ENCODE data around the gene MIOX.

The MIOX gene

DNA sequence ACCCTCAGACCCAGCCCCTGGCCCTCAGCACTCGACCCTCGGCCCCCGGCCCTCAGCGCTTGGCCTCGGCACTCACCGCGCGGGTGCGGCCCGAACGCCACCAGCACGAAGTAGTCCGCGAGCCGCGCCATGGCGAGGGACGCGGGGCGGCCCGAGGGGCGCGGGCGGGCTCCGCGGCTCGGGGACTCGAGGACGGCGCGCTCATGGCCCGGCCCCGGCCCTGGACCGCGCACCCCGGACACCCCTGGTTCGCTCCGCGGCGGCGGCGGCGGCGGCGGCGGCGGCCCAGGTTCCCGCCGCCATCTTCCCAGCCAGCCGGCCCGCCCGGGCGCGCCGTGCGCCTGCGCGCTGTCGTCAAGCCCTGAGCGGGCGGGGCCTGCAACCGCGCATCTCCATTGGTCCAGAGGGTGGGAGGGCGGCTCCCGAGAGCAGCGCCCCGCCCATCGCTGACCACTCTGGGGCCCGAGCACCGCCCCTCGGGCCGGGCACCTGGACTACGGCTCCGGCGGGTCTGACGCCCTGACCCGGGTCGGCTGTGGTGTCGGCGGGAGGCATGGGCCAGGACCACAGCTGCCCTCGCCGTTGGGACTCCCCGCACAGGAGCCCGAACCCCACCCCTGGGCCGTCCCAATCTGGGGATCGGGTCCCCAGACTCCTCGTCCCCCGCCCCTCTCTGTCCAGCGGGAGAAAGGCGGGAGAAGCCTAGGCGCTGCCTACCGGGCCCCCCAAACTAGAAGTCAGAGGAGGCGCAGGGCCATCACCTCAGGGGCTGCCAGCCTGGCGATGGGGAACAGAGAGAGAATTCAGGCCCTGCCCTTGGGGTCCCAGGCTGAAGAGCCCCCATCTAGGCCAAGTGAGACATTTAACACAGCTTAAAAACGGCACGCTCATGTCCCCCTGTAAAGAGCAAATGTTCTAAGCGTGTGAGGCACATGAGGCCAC lies 11.7 kb upstream of the MIOX start, which contains the start of gene SBF1:
SBF1 (minus strand) TSS at position 326 of the 942 bp plus-strand sequence; CDS start at position 131, 195 bp downstream.
- peak; percentile 96 for DNase-seq
- no peaks in the 10 kb centered on the region for H3K27me3 ChIP-seq
- H3K4me3 ChIP-seq (ENCODE audit: low read depth, low read length) = peak within 1 kb of the TSS; percentile 74
- H3K4me1 ChIP-seq = no peaks in the 10 kb centered on the region; the same call in 1 of the 2 replicates
- no peaks in the 10 kb centered on the region for H3K9me3 ChIP-seq
- TF ChIP-seq, protein P1, sequence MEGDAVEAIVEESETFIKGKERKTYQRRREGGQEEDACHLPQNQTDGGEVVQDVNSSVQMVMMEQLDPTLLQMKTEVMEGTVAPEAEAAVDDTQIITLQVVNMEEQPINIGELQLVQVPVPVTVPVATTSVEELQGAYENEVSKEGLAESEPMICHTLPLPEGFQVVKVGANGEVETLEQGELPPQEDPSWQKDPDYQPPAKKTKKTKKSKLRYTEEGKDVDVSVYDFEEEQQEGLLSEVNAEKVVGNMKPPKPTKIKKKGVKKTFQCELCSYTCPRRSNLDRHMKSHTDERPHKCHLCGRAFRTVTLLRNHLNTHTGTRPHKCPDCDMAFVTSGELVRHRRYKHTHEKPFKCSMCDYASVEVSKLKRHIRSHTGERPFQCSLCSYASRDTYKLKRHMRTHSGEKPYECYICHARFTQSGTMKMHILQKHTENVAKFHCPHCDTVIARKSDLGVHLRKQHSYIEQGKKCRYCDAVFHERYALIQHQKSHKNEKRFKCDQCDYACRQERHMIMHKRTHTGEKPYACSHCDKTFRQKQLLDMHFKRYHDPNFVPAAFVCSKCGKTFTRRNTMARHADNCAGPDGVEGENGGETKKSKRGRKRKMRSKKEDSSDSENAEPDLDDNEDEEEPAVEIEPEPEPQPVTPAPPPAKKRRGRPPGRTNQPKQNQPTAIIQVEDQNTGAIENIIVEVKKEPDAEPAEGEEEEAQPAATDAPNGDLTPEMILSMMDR (IDR thresholded peaks at IDR 0.05; ENCODE audit: low read depth, low read length) = no peak
- peaks cover 5% of the 10 kb centered on the region; the same call in 1 of the 2 replicates for H3K36me3 ChIP-seq

DNA sequence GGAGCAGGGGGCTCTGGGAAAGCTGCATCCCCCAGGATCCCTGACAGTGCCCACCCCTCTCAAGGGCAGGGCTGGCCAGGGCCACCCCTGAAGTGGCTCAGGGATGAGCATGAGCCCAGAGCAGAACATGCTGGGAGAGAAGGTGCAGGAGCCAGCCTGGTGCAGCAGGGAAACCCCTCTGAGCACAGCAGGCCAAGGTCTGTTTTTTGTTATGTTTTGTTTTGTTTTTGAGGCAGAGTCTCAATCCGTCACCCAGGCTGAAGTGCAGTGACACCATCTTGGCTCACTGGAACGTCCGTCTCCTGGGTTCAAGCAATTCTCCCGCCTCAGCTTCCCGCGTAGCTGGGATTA lies 11.0 kb upstream of the MIOX start:
- Histone ChIP-seq H3K27me3 (no peaks in the 10 kb centered on the region), H3K9me3 (no peaks in the 10 kb centered on the region), H3K4me3 (ENCODE audit: low read depth, low read length) (peak overlapping the region; percentile 67; the same call in 1 of the 2 replicates), H3K36me3 (peaks cover 5% of the 10 kb centered on the region; the same call in 1 of the 2 replicates), H3K4me1 (no peaks in the 10 kb centered on the region; the same call in 1 of the 2 replicates)
- TF ChIP-seq, protein P1 (IDR thresholded peaks at IDR 0.05; ENCODE audit: low read depth, low read length) = no peak
- no peak for DNase-seq

DNA sequence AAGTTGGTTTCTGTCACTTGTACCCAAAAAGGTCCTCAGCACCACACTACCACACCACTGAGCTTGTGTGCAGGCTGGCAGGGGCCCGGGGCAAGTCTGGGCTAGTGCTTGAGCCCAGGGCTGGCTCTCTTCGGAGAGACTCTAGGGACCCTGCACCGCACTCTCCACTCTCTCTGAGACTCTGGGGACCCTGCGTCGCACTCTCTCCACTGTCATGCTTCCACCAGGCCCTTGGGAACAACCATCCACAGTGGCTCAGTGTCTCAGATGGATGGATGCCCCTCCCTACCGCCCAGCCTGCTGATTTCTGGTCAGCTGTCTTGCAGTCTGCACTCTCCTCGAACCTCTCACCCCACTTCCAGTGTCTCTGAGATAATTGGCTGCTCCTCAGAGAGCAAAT lies 9.8 kb upstream of the MIOX start:
- H3K9me3 ChIP-seq = no peaks in the 10 kb centered on the region

DNA sequence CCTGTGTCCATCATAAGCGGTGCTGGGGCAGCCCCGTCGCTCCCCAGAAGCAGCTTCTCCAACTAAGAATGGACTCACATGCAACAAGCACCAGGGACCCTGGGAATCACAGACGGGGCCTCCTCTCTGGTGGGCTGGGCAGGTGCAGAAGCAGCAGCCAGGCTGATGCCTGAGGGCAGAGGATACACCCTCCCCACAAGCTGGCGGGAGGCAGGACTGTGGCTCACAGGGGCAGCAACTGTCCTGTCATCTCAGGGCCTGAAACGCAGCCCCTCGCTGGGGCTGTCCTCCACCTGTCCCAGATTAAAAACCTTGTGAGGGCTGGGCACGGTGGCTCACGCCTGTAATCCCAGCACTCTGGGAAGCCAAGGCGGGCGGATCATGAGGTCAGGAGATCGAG lies 8.7 kb upstream of the MIOX start:
- TF ChIP-seq, protein P1 (IDR thresholded peaks at IDR 0.05; ENCODE audit: low read depth, low read length) = no peak
- Histone ChIP-seq H3K36me3 (0 out of 2 replicates have a peak, but pooled peaks cover 2% of the 10 kb centered on the region), H3K27me3 (peaks cover 17% of the 10 kb centered on the region), H3K4me1 (no peaks in the 10 kb centered on the region; the same call in 1 of the 2 replicates), H3K9me3 (no peaks in the 10 kb centered on the region), H3K4me3 (ENCODE audit: low read depth, low read length) (no peak overlapping the region)
- peak; percentile 50 for DNase-seq

More for the DNA sequence above, 9.8 kb upstream of the MIOX start:
- Histone ChIP-seq H3K27me3 (peaks cover 12% of the 10 kb centered on the region), H3K36me3 (peaks cover 5% of the 10 kb centered on the region; the same call in 1 of the 2 replicates), H3K4me1 (no peaks in the 10 kb centered on the region; the same call in 1 of the 2 replicates), H3K4me3 (ENCODE audit: low read depth, low read length) (no peak overlapping the region)
- TF ChIP-seq, protein P1 (IDR thresholded peaks at IDR 0.05; ENCODE audit: low read depth, low read length) = no peak
- no peak for DNase-seq

DNA sequence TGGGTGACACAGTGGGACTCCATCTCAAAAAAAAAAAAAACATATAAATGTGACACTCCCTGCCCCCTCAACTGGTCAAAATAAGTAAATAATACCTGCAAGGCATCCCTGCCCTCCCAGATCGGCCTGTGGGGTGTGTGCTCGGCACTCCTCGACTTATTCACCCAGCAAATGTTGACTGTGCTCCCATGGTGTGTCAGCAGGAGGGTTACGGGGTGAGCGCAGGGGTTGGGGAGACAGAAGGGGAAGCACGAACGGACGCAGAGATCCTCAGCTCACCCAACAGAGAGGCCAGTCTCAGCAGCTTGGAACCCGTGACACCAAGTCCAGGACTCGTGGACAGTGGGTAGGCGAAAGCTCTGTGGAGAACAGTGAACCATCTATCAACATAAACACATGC lies 6.9 kb upstream of the MIOX start:
- no peaks in the 10 kb centered on the region for H3K4me1 ChIP-seq
- H3K4me3 ChIP-seq (ENCODE audit: low read depth, low read length) = no peak overlapping the region
- H3K27me3 ChIP-seq = peaks cover 17% of the 10 kb centered on the region
- no peak for DNase-seq
- no peaks in the 10 kb centered on the region for H3K36me3 ChIP-seq
- TF ChIP-seq, protein P1 (IDR thresholded peaks at IDR 0.05; ENCODE audit: low read depth, low read length) = no peak
- H3K9me3 ChIP-seq = no peaks in the 10 kb centered on the region

DNA sequence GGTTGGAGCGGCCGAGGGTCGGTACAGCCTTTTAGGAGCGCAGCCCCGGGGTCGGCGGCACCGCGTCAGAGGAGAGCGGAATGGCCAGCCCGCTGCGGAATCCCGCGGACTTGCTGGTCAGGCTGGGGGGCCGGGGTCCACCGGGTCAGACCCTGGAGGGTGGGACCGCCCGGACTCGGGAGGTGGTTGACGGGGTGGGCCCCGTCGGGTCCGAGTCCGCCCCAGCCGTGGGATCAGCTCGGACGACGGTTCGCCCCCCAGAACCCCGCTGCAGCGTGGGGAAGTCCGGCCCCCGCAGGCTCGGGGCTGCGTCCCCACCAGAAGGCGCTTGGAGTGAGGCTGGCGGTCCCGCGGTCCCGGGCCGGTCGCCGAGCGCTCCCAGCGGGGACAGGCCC lies 5.6 kb upstream of the MIOX start:
- no peaks in the 10 kb centered on the region for H3K36me3 ChIP-seq
- DNase-seq = no peak
- H3K4me3 ChIP-seq (ENCODE audit: low read depth, low read length) = peak overlapping the region; percentile 60
- no peaks in the 10 kb centered on the region for H3K9me3 ChIP-seq
- H3K4me1 ChIP-seq = peaks cover 4% of the 10 kb centered on the region
- H3K27me3 ChIP-seq = peaks cover 17% of the 10 kb centered on the region
- TF ChIP-seq, protein P1 (IDR thresholded peaks at IDR 0.05; ENCODE audit: low read depth, low read length) = no peak

Data from BE2C (cell line).